IMR-90 (cell line): ENCODE results near the gene PSD2.

ENCODE experiments used
- CHD1 ChIP-seq: IDR thresholded peaks from 2 replicates; pipeline ENCODE4 v1.6.1; 2012; ENCODE audit warnings: low read depth, low read length, improper control_type of control experiment
- CTCF ChIP-seq: conservative IDR thresholded peaks from 2 replicates; pipeline ENCODE4 v1.5.1; 2012; ENCODE audit warnings: mild to moderate bottlenecking, low read depth, low read length, improper control_type of control experiment
- POLR2A ChIP-seq: IDR thresholded peaks from 2 replicates; pipeline ENCODE4 v1.6.1; 2012; ENCODE audit warnings: mild to moderate bottlenecking, low read depth, low read length
- RAD21 ChIP-seq: IDR thresholded peaks from 2 replicates; pipeline ENCODE4 v1.6.1; 2012; ENCODE audit warnings: low read length, improper control_type of control experiment
- RFX5 ChIP-seq: IDR thresholded peaks from 2 replicates; pipeline ENCODE4 v1.8.0; 2012; ENCODE audit warnings: low read depth, mild to moderate bottlenecking, low read length, moderate library complexity
- SMC3 ChIP-seq: fragments of 150-350 bp; IDR thresholded peaks from 2 replicates; pipeline ENCODE4 v1.6.1; 2016; ENCODE audit warnings: low read depth, mild to moderate bottlenecking, antibody characterized with exemption, low read length, moderate library complexity

- TF ChIP-seq RFX5, result no peak
- TF ChIP-seq POLR2A, result no peak
- no peak for TF ChIP-seq SMC3
- TF ChIP-seq RAD21, result no peak
- no peak for TF ChIP-seq CTCF
- no peak for TF ChIP-seq CHD1
Observed at GRCh38 chr5:139817970-139818369, 22.4 kb downstream of the PSD2 start.
